ENCODE measurements around the gene LMTK2. TPM values are rescaled to one million over a fixed set of nuclear protein-coding genes. Genes with fewer than 3 reads are reported as not detected.

The LMTK2 gene
- total RNA-seq, 1 donor from 2014 or later: 10.6 TPM

DNA sequence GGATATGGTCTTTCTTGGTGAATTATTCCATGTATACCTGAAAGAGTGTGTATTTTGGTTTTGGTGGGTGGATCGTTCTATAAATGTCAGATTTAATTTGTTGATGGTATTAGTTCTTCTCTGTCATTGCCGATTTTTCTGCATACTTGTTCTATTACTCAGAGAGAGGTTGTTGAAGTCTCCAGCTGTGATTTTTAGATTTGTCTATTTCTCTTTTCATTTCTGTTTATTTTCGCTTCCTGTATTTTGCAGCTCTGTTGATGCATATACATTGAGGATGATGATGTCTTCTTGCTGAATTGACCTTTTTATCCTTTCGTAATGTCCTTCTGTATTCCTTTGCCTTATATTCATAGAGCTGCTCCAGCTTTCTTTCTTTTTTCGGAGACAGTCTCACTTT lies 92.5 kb downstream of the LMTK2 start:
- no peak for DNase-seq (ENCODE audit: low read depth)
- H3K4me3 ChIP-seq (ENCODE audit: low read depth, low read length): no peak overlapping the region
- TF ChIP-seq, protein P1, sequence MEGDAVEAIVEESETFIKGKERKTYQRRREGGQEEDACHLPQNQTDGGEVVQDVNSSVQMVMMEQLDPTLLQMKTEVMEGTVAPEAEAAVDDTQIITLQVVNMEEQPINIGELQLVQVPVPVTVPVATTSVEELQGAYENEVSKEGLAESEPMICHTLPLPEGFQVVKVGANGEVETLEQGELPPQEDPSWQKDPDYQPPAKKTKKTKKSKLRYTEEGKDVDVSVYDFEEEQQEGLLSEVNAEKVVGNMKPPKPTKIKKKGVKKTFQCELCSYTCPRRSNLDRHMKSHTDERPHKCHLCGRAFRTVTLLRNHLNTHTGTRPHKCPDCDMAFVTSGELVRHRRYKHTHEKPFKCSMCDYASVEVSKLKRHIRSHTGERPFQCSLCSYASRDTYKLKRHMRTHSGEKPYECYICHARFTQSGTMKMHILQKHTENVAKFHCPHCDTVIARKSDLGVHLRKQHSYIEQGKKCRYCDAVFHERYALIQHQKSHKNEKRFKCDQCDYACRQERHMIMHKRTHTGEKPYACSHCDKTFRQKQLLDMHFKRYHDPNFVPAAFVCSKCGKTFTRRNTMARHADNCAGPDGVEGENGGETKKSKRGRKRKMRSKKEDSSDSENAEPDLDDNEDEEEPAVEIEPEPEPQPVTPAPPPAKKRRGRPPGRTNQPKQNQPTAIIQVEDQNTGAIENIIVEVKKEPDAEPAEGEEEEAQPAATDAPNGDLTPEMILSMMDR (conservative IDR thresholded peaks at IDR 0.05; ENCODE audit: low read depth, low read length): no peak

DNA sequence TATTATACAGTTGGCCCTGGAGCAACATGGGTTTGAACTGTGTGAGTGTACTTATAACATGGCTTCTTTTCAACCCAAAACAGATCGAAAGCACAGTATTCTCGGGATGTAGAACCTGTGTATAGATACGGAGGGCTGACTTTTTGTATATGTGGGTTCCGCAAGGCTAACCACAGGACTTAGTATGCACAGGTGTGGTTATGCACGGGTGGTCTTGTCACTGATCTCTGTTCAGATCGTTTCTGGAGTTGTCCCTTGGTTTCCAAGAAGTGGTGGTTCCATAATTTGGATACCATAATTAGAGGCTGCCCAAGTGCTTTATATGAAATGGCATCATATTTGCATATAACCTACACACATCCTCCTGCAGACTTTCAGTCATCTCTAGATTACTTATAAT lies 93.7 kb downstream of the LMTK2 start:
- no peak overlapping the region for H3K4me3 ChIP-seq (ENCODE audit: low read depth, low read length)
- DNase-seq (ENCODE audit: low read depth): no peak
- TF ChIP-seq, protein P1 (conservative IDR thresholded peaks at IDR 0.05; ENCODE audit: low read depth, low read length): no peak

DNA sequence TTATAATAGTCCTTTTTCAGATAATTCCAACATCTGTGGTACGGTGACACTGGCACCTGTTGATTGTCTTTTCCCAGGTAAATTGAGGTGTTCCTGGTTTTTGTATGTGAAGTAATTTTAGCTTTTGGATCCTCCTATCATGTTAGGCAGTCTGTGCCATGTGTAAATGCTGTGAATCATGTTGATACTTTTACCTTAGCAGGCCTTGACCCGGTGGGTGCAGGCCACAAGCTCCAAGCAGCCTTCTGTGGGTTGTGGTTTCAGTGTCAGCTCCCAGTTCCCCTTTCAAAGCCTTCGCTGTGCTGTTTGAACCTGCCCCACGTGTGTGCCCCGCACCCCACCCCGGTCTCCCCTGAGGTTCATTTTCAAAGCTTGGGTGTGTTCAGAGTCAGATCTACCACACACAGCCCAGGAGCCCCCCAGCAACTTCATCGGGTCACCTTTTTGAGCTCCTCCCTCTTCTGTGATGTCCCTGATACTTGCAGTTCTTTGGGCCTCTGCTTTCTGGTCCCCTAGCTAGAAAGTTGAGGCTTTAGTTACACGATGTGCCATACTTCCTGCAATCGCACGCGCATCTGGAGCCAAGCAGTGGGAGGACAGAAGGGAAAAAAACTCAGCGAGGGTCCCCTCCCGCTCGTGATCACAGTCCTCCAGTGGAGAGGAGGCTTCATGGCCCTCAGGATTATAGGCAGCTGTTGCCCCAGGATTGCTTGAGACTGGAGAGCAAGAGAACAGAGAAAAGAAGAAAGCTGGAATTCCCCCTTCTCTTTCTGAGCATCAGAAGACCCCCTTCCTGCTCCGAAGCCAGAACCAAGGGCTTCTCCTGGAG lies 95.9 kb downstream of the LMTK2 start:
- H3K4me3 ChIP-seq (ENCODE audit: low read depth, low read length): no peak overlapping the region
- DNase-seq (ENCODE audit: low read depth): no peak
- TF ChIP-seq, protein P1 (conservative IDR thresholded peaks at IDR 0.05; ENCODE audit: low read depth, low read length): no peak

DNA sequence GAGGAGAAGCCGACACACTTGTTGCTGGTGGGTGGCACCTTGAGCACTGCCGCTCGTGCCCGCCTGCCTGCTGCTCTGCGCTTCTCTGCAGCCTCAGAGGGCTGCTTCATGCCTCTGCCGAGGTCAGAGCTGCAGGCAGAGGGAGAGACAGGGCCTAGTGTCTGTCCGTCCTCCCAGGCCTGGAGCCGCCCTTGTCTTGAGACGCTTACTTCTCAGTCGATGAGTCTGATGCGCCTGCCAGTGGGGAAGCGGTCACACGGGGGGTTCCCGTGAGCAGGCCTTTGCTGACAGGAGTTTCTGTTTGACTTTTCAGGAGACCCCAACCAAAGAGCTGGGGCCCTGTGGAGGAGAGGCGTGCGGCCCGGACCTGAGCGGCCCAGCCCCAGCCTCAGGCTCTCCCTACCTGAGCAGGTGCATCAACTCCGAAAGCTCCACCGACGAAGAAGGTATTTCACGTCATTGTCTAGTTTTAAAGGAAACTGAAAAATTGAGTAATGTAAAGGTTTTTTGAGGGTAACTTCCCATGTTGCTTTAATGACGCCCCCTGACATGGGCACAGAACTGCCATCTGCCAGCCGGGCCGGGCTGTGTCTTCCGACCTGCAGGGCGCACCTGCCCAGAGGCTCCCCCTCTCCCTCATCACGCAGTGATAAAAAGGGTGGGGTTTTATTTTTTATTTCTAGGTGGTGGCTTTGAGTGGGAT lies 96.8 kb downstream of the LMTK2 start:
- no peak for DNase-seq (ENCODE audit: low read depth)
- no peak overlapping the region for H3K4me3 ChIP-seq (ENCODE audit: low read depth, low read length)
- TF ChIP-seq, protein P1 (conservative IDR thresholded peaks at IDR 0.05; ENCODE audit: low read depth, low read length): no peak

DNA sequence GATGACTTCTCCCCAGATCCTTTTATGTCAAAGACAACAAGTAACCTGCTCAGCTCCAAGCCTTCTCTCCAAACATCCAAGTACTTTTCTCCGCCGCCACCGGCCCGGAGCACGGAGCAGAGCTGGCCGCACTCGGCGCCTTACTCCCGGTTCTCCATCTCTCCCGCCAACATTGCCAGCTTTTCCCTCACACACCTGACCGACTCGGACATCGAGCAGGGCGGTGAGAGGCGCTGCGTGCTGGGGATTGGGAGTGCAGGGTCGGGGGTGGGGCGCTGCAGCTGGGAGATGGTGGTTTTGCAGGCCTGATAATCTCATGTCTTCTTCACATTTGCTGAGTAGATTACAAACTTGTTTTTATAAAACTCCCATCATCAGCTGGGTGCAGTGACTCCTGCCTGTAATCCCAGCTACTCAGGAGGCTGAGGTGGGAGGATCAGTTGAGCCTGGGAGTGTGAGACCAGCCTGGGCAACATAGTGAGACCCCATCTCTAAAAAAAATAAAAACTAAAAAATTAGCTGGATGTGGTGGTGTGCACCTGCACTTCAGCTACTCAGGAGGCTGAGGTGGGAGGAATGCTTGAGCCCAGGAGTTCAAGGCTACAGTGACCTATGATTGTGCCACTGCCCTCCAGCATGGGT lies 97.4 kb downstream of the LMTK2 start:
- DNase-seq (ENCODE audit: low read depth): no peak
- TF ChIP-seq, protein P1 (conservative IDR thresholded peaks at IDR 0.05; ENCODE audit: low read depth, low read length): no peak
- H3K4me3 ChIP-seq (ENCODE audit: low read depth, low read length): no peak overlapping the region

DNA sequence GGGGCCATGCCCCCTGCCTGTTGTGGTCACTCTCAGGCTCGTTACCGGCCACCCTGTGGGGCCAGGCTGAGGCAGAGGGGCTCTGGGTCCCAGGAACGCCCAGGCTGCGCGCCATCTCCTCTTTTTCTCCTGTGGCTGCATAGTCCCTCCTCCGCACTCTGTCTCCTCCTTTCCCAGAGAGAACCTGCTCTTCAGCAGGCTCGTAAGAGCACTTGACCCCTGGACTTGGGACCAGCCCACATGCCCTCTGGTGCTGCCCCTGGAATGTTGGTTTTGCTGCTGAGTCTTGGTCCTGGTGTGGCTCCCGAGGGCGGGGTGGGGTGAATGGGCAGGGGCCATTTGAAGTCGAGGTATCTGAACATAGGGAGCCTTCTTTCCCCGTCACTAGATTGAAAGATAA lies 98.0 kb downstream of the LMTK2 start:
- H3K4me3 ChIP-seq (ENCODE audit: low read depth, low read length): no peak overlapping the region
- DNase-seq (ENCODE audit: low read depth): no peak
- TF ChIP-seq, protein P1 (conservative IDR thresholded peaks at IDR 0.05; ENCODE audit: low read depth, low read length): no peak

All from epithelial cell of proximal tubule (primary cell).